Heart left ventricle (tissue), 16 donors: Measurements from ENCODE around the gene CLEC4G. TPM values are rescaled to one million over a fixed set of nuclear protein-coding genes. Genes with fewer than 3 reads are reported as not detected.

Experiments used
- ATAC-seq, 4 donors: fragments of 200-7000 bp; cut with Tn5 transposase; one replicate each; pipeline ENCODE4 v1.9.1; 2020 to 2022; ENCODE audit warnings: moderate library complexity in 4 of 4, mild to moderate bottlenecking in 3 of 4, moderate number of reproducible peaks in 1 of 4
- DNase-seq, 5 donors: peaks; one replicate each; pipeline ENCODE4 v3.0.0-alpha.2; 2020
- H3K27ac ChIP-seq, 12 donors: fragments of 200-600 bp; sonication (generic) in 4 of 12; one replicate each; pipeline versions ENCODE4 v1.5.0 to v1.8.0; 2016 to 2022; ENCODE audit warnings: mild to moderate bottlenecking in 2 of 12
- H3K27me3 ChIP-seq, 9 donors: fragments of 200-600 bp; sonication (generic) in 2 of 9; one replicate each; pipeline versions ENCODE4 v1.5.1 to v1.8.0; 2016 to 2022; ENCODE audit warnings: mild to moderate bottlenecking in 3 of 9
- H3K36me3 ChIP-seq, 9 donors: fragments of 200-600 bp; sonication (generic) in 2 of 9; one replicate each; pipeline versions ENCODE4 v1.5.0 to v1.8.0; 2018 to 2022; ENCODE audit warnings: mild to moderate bottlenecking in 2 of 9
- H3K4me1 ChIP-seq, 12 donors: fragments of 200-600 bp; sonication (generic) in 4 of 12; one replicate each; pipeline versions ENCODE4 v1.5.0 to v1.8.0; 2016 to 2022; ENCODE audit warnings: mild to moderate bottlenecking in 3 of 12
- H3K4me3 ChIP-seq, 12 donors: fragments of 200-600 bp; sonication (generic) in 4 of 12; one replicate each; pipeline versions ENCODE4 v1.5.0 to v1.8.0; 2017 to 2022; ENCODE audit warnings: mild to moderate bottlenecking in 9 of 12, moderate library complexity in 4 of 12
- H3K9me3 ChIP-seq, 12 donors: fragments of 200-600 bp; sonication (generic) in 4 of 12; one replicate each; pipeline versions ENCODE4 v1.5.0 to v1.8.0; 2016 to 2022; ENCODE audit warnings: mild to moderate bottlenecking in 1 of 12
- POLR2A ChIP-seq, 2 donors: fragments of 450-650 bp; IDR thresholded peaks; one replicate each; pipeline ENCODE4 v1.6.1; 2017; ENCODE audit warnings: antibody characterized with exemption in 2 of 2, mild to moderate bottlenecking in 2 of 2, moderate library complexity in 2 of 2
- WGBS, 4 donors: extraction: QIAGEN DNeasy Blood & Tissue Kit in 2 of 4; methylation state at CpG; one replicate each; pipeline versions ENCODE4 v1.1.5 to v1.1.7; 2013 to 2018; 5-methylcytosine and 5-hydroxymethylcytosine counted together
- intact Hi-C, 10 donors: fragments of 100-400 bp; cut with DNase I; formaldehyde crosslinking; loops; one replicate each; pipeline versions ENCODE4 v1.11.1 to v1.14.2; 2022
- polyA plus RNA-seq, 2 donors: library from polyadenylated mRNA; stranded (reverse); fragments of 200-250 nt; gene quantifications; one replicate each; pipeline ENCODE4 v1.2.3, GENCODE V29; 2013
- total RNA-seq, 9 donors: library from RNA; depleted of rRNA in 2 of 9; stranded (reverse); fragments of >200 nt in 2 of 9; fragmentation: NEBNext Ultra II Directional in 3 of 9; extraction: Animal tissue kit (Norgen Biotek cat#: 25700) in 3 of 9; gene quantifications; one replicate each; pipeline versions ENCODE4 v1.1.0 to v1.2.4, GENCODE V29; 2016 to 2023
- TF ChIP-seq, protein P1 (sequence below), 12 donors: fragments of 200-600 bp; sonication (generic) in 4 of 12; IDR thresholded peaks; one replicate each; pipeline versions ENCODE4 v1.5.0 to v1.8.0; 2018 to 2022; ENCODE audit warnings: antibody characterized with exemption in 12 of 12, mild to moderate bottlenecking in 5 of 12
- donor health status: ischemic (EF 13 %, LVEDD 7.1; RV severe dilation, severe dysfunction).
- donor health status: healthy with polysubstance abuse.
- donor health status: DM: no; HTN: yes; CAD: no.
- donor health status: DM: no; HTN: no; CAD: no.
- donor health status: ischemic (EF 25% LVEDD 6.9; RV normal size, moderate dysfunction).
- donor health status: ischemic (EF 25% LVEDD 5.7; RV mildly dilated, moderate dysfunction).
- donor health status: healthy.
- donor health status: DM: yes; HTN: yes; CAD: no.
- donor health status: ischemic (EF 35%, LVEDD 5.7; RV mildly dilated, moderate dysfunction).
- donor health status: nonischemic (EF 11% LVEDD 7.7; RV severe dilation, severe dysfunction).
- donor health status: DM: yes; HTN: yes; CAD: no.
- donor health status: PGD.
- donor health status: ischemic (EF 29% LVEDD 5.4; RV normal size, mild dysfunction).
- donor health status: nonischemic (EF 23%, LVEDD 6.1; RV moderate dilation, normal function).

The CLEC4G gene
- total and polyA plus RNA-seq, 11 donors, result 0.22 to 6.4 (median 0.87) TPM; not detected in 1

- DNase-seq, result no peak
- TF ChIP-seq, protein P1, sequence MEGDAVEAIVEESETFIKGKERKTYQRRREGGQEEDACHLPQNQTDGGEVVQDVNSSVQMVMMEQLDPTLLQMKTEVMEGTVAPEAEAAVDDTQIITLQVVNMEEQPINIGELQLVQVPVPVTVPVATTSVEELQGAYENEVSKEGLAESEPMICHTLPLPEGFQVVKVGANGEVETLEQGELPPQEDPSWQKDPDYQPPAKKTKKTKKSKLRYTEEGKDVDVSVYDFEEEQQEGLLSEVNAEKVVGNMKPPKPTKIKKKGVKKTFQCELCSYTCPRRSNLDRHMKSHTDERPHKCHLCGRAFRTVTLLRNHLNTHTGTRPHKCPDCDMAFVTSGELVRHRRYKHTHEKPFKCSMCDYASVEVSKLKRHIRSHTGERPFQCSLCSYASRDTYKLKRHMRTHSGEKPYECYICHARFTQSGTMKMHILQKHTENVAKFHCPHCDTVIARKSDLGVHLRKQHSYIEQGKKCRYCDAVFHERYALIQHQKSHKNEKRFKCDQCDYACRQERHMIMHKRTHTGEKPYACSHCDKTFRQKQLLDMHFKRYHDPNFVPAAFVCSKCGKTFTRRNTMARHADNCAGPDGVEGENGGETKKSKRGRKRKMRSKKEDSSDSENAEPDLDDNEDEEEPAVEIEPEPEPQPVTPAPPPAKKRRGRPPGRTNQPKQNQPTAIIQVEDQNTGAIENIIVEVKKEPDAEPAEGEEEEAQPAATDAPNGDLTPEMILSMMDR (IDR thresholded peaks at IDR 0.05), result no peak
- TF ChIP-seq POLR2A (IDR thresholded peaks at IDR 0.05), result no peak
- Histone ChIP-seq H3K36me3 (no peaks in the 10 kb centered on the region), H3K27me3 (peaks cover 4 to 63% (median 35%) of the 10 kb centered on the region in 9 donors), H3K4me3 (peak overlapping the region in 1 of 12 donors; percentile 30), H3K27ac (no peak overlapping the region), H3K9me3 (no peaks in the 10 kb centered on the region), H3K4me1 (peaks cover 0 to 15% (median 0%) of the 10 kb centered on the region in 12 donors)
- intact Hi-C loops, result no loop called here
- no peak for ATAC-seq
- 5 to 7% (median 6%) methylated on average over 19 to 34 of the region's 34 CpGs for WGBS, 4 donors
Observed at GRCh38 chr19:7729831-7730285, 2.1 kb downstream of the CLEC4G start.

DNA sequence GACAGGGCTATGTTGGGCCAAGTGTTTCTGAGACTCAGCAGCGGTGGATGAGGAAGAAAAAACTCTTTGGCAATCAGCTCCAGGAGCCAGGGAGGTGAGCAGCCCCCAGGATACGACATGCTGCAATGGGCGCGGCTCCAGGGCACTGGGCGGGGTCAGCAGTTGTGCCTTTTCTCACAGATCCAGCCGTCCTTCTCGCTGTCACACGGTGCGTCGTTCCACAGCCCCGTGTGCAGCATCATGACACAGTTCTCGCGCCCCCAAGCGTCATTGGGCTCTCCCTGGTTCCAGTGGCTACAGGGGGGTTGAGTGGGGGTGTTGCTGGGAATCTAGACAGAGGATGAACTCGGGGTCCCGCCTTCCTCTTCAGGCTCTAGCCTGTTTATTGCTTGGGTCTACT is 2.7 kb downstream of the CLEC4G start:
- WGBS, 4 donors, result 15 to 18% (median 16%) methylated on average over 7 to 16 of the region's 16 CpGs
- Histone ChIP-seq H3K36me3 (no peaks in the 10 kb centered on the region), H3K27me3 (peaks cover 4 to 63% (median 35%) of the 10 kb centered on the region in 9 donors), H3K4me3 (no peak overlapping the region), H3K27ac (no peak overlapping the region), H3K4me1 (peaks cover 0 to 15% (median 0%) of the 10 kb centered on the region in 12 donors), H3K9me3 (no peaks in the 10 kb centered on the region)
- ATAC-seq (no peak), DNase-seq (no peak)
- intact Hi-C loops, result no loop called here
- no peak for TF ChIP-seq POLR2A (IDR thresholded peaks at IDR 0.05)
- TF ChIP-seq, protein P1 (IDR thresholded peaks at IDR 0.05), result no peak

DNA sequence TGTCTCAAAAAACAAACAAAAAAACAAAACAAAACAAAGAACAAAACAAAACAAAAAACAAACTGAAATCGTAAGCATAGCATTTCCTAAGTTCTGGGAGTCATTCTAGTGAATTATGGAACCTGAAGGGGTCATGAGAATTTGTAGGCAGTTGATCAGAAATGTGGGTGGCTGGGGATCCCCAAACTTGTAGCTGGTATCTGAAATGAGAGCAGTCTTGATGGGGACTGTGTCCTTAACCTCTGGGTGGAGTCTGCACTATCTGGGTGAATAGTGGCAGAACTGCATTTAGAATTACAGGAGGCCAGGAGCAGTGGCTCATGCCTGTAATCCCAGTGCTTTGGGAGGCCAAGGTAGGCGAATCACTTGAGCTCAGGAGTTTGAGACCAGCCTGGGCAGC is 6.1 kb downstream of the CLEC4G start:
- no peak for ATAC-seq
- H3K27ac ChIP-seq, result no peak overlapping the region
- H3K4me1 ChIP-seq, result peaks cover 0 to 15% (median 0%) of the 10 kb centered on the region in 12 donors
- DNase-seq, result no peak
- peaks cover 4 to 49% (median 21%) of the 10 kb centered on the region in 9 donors for H3K27me3 ChIP-seq
- no peak overlapping the region for H3K4me3 ChIP-seq
- H3K9me3 ChIP-seq, result no peaks in the 10 kb centered on the region
- H3K36me3 ChIP-seq, result no peaks in the 10 kb centered on the region
- TF ChIP-seq, protein P1 (IDR thresholded peaks at IDR 0.05), result no peak
- no peak for TF ChIP-seq POLR2A (IDR thresholded peaks at IDR 0.05)
- WGBS, 4 donors, result 32 to 57% (median 48%) methylated on average over 2 of the region's 2 CpGs
- intact Hi-C loops, result no loop called here

DNA sequence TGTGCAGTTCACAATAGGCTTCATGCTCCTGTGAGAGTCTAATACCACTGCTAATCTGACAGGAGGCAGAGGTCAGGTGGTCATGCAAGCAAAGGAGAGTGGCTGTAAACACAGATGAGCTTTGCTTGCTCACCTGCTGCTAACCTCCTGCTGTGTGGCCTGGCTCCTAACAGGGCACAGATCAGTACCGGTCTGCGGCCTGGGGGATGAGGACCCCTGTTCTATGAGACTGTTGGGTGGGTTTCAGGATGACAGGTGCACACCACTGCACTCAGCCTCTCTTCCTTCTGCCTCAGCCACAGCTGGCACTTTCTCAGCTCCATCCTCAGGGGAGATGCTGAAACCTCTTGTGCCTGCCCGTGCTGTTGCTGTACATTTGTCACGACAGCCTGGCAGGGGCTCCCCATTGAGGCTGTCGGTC is 9.7 kb downstream of the CLEC4G start:
- DNase-seq (no peak), ATAC-seq (no peak)
- H3K36me3 ChIP-seq, result no peaks in the 10 kb centered on the region
- H3K9me3 ChIP-seq, result peaks cover 0 to 1% (median 0%) of the 10 kb centered on the region in 12 donors
- H3K27me3 ChIP-seq, result peaks cover 0 to 26% (median 0%) of the 10 kb centered on the region in 9 donors
- no peak overlapping the region for H3K27ac ChIP-seq
- 53 to 64% (median 60%) methylated on average over 5 of the region's 5 CpGs for WGBS, 4 donors
- no peak overlapping the region for H3K4me3 ChIP-seq
- intact Hi-C loops, result no loop called here
- H3K4me1 ChIP-seq, result no peaks in the 10 kb centered on the region
- no peak for TF ChIP-seq POLR2A (IDR thresholded peaks at IDR 0.05)
- TF ChIP-seq, protein P1 (IDR thresholded peaks at IDR 0.05), result no peak
